Left renal cortex interstitium (tissue), 4 donors: ENCODE results near the gene PROKR1. TPM values are rescaled to one million over a fixed set of nuclear protein-coding genes. Genes with fewer than 3 reads are reported as not detected.
"Not testable (repeated sequence)": the region's sequence is repeated elsewhere in the genome, so short reads cannot be mapped to it uniquely, and the experiment has no call there.

Source experiments
- DNase-seq, 4 donors: peaks; one replicate each; pipeline ENCODE4 v3.0.0-alpha.2; 2013; ENCODE audit warnings: low read depth in 4 of 4, low spot score in 2 of 4, missing footprints in 1 of 4
- polyA plus RNA-seq, 4 donors: library from polyadenylated mRNA; unstranded; fragments of 120-200 nt; gene quantifications; one replicate each; pipeline ENCODE4 v1.2.1, GENCODE V29; 2013; ENCODE audit not compliant: insufficient read length in 4 of 4

Gene PROKR1
- polyA plus RNA-seq, 4 donors, result 0.20 to 0.45 (median 0.28) TPM

DNA sequence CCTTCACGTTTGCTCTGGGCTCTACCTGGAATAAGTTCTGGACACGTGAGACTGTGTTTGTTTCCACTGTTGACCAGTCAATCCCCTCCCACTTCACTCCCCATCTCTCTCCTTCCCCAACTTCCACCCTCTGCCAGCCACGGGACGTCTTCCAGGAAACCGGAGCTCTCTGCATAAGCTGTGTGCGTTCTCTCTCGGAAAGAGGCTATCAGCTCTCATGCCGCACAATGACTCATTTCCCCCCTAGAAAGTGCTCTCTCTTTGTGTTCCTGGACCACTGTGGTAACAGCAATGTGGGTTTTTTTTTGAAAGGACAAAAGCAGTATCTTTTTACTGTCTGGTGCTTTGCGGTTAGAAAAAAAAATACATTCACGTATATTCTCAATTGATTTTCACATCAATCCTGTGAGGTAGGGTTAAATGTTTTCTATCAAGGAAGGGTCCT lies 10.2 kb downstream of the PROKR1 start:
- DNase-seq, result no peak

- DNase-seq, result no peak
These were observed 14.9 kb downstream of the PROKR1 start for GRCh38 chr2:68658266-68658665.

DNA sequence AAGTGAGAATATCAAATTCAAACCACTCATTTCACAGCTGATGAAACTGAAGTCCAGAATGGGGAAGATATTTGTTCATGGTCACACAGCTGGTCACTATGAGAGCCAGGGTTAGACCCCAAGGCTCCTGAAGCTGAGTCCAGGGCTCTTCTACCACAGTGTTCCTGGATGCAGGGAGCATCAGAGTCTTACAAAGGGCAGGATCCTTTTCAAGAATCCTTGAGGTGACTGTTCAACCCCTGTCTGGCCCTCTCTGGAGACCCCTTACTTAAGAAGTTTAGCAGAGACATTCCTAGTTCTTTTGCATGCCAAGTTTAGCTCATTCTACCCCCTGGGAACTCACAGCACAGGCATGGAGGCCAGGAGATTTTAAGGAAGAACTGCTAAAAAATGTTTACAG lies 15.7 kb downstream of the PROKR1 start:
- DNase-seq, result no peak

- no peak for DNase-seq
These were observed 17.3 kb downstream of the PROKR1 start for GRCh38 chr2:68660658-68661057.

- no peak for DNase-seq
These were observed 19.1 kb downstream of the PROKR1 start for GRCh38 chr2:68662466-68662865.

GRCh38 chr2:68663371-68664156 lies 20.2 kb downstream of the PROKR1 start:
- no peak for DNase-seq

- DNase-seq, result no peak
These were observed 24.0 kb downstream of the PROKR1 start for GRCh38 chr2:68667371-68667770.

DNA sequence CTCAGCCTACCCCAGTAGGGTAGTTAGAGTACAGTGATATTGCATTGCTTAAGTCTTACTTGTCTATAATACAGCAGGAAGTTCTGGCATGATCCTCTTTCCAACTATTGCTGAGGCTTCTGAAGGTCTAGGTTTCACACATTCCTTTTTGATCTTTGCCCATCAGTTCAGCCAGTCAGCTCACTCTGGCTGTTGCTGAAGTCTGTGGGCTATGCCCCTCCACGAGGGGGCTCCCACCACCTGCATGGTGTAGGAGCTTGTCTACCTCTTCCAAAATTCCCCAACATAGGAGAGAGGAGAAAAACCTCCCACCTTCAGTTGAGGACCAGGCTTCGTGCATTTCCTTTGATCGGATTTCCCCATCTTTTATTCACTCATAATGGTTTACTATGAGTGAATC lies 26.3 kb downstream of the PROKR1 start:
- DNase-seq, result no peak

DNA sequence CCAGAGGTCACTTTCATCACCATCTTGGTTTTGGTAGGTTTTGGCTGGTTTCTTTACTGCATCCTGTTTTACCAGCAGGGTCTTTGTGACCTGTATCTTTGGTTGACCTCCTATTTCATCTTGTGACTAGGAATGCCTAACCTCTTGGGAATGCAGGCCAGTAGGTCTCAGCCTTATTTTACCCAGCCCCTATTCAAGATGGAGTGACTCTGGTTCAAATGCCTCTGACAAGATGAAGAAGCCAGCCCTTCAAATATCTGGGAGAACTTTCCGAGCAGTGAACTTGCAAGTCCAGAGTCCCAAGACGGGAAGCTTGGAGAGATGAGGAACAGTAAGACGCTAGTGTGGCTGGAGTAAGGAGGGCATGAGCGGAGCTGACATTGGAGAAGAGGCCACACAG lies 28.6 kb downstream of the PROKR1 start:
- no peak for DNase-seq

DNA sequence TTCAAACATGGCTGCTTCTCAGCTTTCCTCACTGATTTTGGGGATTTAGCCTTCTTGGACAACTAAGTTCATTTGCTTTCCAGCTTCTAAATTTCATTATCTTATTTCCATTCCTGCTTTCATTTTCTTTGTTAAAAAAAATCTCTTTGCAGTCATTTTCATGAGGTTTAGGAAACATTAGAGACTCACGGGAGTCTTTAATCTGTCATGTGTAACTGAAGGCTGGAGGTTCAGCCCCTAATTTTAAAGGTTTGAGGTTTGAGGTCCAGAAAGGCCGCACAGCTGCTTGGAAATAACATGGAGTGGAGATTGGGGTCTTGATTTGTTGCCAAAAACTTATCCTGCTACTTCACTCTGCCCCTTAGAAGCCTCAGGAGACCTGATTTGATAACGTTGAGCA lies 30.3 kb downstream of the PROKR1 start:
- peak in 1 of 4 donors; percentile 19 for DNase-seq

- no peak for DNase-seq
These were observed 32.1 kb downstream of the PROKR1 start for GRCh38 chr2:68675470-68675869.

DNA sequence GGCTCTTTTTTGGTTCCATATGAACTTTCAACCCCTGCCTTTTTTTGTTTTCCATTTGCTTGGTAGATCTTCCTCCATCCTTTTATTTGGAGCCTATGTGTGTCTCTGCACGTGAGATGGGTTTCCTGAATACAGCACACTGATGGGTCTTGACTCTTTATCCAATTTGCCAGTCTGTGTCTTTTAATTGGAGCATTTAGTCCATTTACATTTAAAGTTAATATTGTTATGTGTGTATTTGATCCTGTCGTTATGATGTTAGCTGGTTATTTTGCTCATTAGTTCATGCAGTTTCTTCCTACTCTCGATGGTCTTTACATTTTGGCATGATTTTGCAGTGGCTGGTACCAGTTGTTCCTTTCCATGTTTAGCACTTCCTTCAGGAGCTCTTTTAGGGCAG lies 34.5 kb downstream of the PROKR1 start:
- not testable (repeated sequence) for DNase-seq

GRCh38 chr2:68679166-68679916 lies 36.0 kb downstream of the PROKR1 start:
- DNase-seq, result not testable (repeated sequence)

DNA sequence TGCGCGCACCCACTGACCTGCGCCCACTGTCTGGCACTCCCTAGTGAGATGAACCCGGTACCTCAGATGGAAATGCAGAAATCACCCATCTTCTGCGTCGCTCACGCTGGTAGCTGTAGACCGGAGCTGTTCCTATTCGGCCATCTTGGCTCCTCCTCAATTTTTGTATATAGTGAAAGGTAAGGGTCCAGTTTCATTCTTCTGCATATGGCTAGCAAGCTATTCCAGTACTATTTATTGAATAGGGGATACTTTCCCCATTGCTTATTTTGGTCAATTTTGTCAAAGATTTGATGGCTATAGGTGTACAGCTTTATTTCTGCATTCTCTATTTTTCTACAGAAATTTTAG lies 36.5 kb downstream of the PROKR1 start:
- DNase-seq, result not testable (repeated sequence)

- DNase-seq, result no peak
These were observed 40.8 kb downstream of the PROKR1 start for GRCh38 chr2:68684197-68684596.

- no peak for DNase-seq
These were observed 42.8 kb downstream of the PROKR1 start for GRCh38 chr2:68686178-68686577.

GRCh38 chr2:68687018-68687417 lies 43.6 kb downstream of the PROKR1 start:
- no peak for DNase-seq

GRCh38 chr2:68689553-68690537 lies 46.5 kb downstream of the PROKR1 start:
- DNase-seq, result no peak

- no peak for DNase-seq
These were observed 47.5 kb downstream of the PROKR1 start for GRCh38 chr2:68690851-68691250.

- DNase-seq, result no peak
These were observed 49.1 kb downstream of the PROKR1 start for GRCh38 chr2:68692511-68692910.

- no peak for DNase-seq
These were observed 50.6 kb downstream of the PROKR1 start for GRCh38 chr2:68693951-68694350.
